Germinal center (tissue), 1 donor: Measurements from ENCODE around the gene HDAC7.

Experiments used
- DNase-seq: peaks from one replicate; pipeline ENCODE4 v3.0.0; 2012; ENCODE audit warnings: mixed read lengths, low spot score

Gene HDAC7

GRCh38 chr12:47819896-47820630, at the start of gene HDAC7:
HDAC7 (minus strand) TSS chr12:47819903; CDS start chr12:47819785, 118 bp downstream.
- peak; percentile 86 for DNase-seq

GRCh38 chr12:47868552-47869031, 48.9 kb upstream of the HDAC7 start:
- peak; percentile 38 for DNase-seq

- no peak for DNase-seq
These were observed 48.3 kb upstream of the HDAC7 start for GRCh38 chr12:47868041-47868440.

- no peak for DNase-seq
These were observed 47.8 kb upstream of the HDAC7 start for GRCh38 chr12:47867495-47867941.

- DNase-seq, result no peak
These were observed 45.0 kb upstream of the HDAC7 start for GRCh38 chr12:47864646-47865235.

GRCh38 chr12:47863985-47864384, 44.3 kb upstream of the HDAC7 start:
- no peak for DNase-seq

- no peak for DNase-seq
These were observed 43.8 kb upstream of the HDAC7 start for GRCh38 chr12:47863467-47863866.

GRCh38 chr12:47862881-47863280, 43.2 kb upstream of the HDAC7 start:
- no peak for DNase-seq

GRCh38 chr12:47862167-47862750, 42.6 kb upstream of the HDAC7 start:
- DNase-seq, result no peak

GRCh38 chr12:47860873-47861272, 41.2 kb upstream of the HDAC7 start:
- no peak for DNase-seq

- no peak for DNase-seq
These were observed 40.7 kb upstream of the HDAC7 start for GRCh38 chr12:47860279-47860841.

GRCh38 chr12:47858511-47859266, 39.0 kb upstream of the HDAC7 start:
- DNase-seq, result no peak

- no peak for DNase-seq
These were observed 37.2 kb upstream of the HDAC7 start for GRCh38 chr12:47856721-47857575.

GRCh38 chr12:47856094-47856493, 36.4 kb upstream of the HDAC7 start:
- no peak for DNase-seq

- DNase-seq, result no peak
These were observed 35.8 kb upstream of the HDAC7 start for GRCh38 chr12:47855502-47855901.

- no peak for DNase-seq
These were observed 34.8 kb upstream of the HDAC7 start for GRCh38 chr12:47854531-47854930.

GRCh38 chr12:47852096-47852571, 32.4 kb upstream of the HDAC7 start:
- DNase-seq, result no peak

GRCh38 chr12:47851303-47851952, 31.7 kb upstream of the HDAC7 start:
- DNase-seq, result no peak

GRCh38 chr12:47850153-47851084, 30.7 kb upstream of the HDAC7 start:
- no peak for DNase-seq
